Fibroblast of the aortic adventitia (primary cell): ENCODE data around the gene DHRS3. TPM values are rescaled to one million over a fixed set of nuclear protein-coding genes. Genes with fewer than 3 reads are reported as not detected.

Experiments
- DNase-seq: peaks from one replicate; pipeline ENCODE4 v3.0.0-alpha.2; 2010; ENCODE audit warnings: low read depth
- H3K4me3 ChIP-seq: 2 replicates; pipeline ENCODE4 v1.5.1; 2011; ENCODE audit warnings: low read depth, mild to moderate bottlenecking, control low read depth, low read length, moderate library complexity
- CTCF ChIP-seq: IDR thresholded peaks from 2 replicates; pipeline ENCODE4 v1.5.1; 2011; ENCODE audit warnings: mild to moderate bottlenecking, low read length, control low read depth, inconsistent platforms; ENCODE audit not compliant: insufficient read depth
- total RNA-seq: library from RNA; depleted of rRNA; stranded (reverse); fragments of >200 nt; gene quantifications from 2 replicates; pipeline ENCODE4 v1.2.3, GENCODE V29; 2012; ENCODE audit warnings: low replicate concordance

DHRS3 gene
- total RNA-seq, 1 donor, result 114 TPM

DNA sequence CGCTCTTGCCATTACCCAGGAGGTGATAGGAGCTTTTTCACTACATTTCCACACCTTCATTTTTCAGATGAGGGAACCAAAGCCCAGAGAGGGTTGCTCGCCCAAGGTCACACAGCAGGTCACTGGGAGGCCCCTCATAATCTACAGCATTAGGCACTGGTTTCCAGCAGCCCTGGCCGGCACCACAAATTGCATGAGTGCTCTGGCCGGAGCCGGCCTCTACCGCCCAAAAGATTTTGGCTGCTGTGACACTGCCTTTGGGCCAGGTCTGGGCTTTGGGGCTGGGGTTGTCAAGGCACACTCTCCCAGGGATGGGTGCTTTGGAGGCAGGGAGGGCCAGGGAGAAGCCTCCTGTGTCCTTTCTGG is 15.4 kb downstream of the DHRS3 start:
- no peak for TF ChIP-seq CTCF
- H3K4me3 ChIP-seq, result no peak overlapping the region
- DNase-seq, result no peak

DNA sequence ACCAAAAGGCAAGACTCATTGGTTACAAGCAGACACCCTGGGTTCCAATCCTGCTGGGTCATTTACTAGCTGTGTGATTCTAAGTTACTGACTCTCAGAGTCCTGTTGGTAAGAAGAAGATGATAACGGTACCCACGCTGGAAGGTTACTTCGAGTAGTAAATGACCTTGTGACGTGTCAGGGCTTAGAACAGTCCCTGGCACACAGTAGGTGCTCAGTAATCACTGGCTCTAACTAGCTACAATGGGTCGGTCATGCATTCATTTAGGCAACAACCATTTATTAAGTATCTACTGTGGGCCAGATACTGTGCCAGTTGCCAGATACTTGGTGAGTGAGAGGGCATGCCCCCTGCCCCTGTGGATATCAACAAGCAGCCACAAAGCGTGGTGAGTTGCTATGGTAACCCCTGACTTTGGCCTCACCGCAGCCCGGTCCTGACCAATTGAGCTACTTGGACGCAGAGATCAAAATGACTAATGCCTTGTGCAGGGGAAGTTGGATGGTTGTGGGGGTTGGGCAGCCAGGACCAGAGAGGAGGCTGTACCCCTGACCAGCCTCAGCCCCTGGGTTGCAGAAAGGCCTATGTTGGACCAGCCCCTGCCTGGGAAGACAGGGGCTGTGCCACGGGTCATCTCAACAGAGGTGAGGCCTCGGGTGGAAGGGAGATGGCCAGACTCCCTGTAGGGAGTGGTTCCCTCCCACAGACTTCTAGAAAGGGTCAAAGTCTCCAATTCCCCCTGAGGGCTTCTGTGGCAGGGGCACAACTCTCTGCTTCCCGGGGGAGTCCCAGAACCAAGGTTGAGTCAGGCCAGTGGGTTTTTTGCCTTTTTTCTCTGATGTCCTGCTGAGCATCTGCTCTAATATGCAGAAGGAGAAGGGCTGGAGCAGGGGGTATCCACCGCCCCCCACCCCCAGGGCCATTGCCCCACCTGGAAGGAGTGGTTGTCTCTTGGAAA is 16.0 kb downstream of the DHRS3 start:
- no peak for TF ChIP-seq CTCF
- DNase-seq, result peak; percentile 97
- H3K4me3 ChIP-seq, result no peak overlapping the region

- peak; percentile 47 for TF ChIP-seq CTCF
- no peak overlapping the region for H3K4me3 ChIP-seq
- peak; percentile 51 for DNase-seq
These were observed 17.0 kb downstream of the DHRS3 start for GRCh38 chr1:12600880-12601633.

GRCh38 chr1:12600335-12600734 is 17.7 kb downstream of the DHRS3 start:
- H3K4me3 ChIP-seq, result no peak overlapping the region
- DNase-seq, result peak; percentile 51
- TF ChIP-seq CTCF, result no peak

- H3K4me3 ChIP-seq, result no peak overlapping the region
- DNase-seq, result no peak
- TF ChIP-seq CTCF, result no peak
These were observed 18.4 kb downstream of the DHRS3 start for GRCh38 chr1:12599657-12600056.

- no peak for DNase-seq
- no peak for TF ChIP-seq CTCF
- H3K4me3 ChIP-seq, result no peak overlapping the region
These were observed 19.0 kb downstream of the DHRS3 start for GRCh38 chr1:12598974-12599373.
